ENCODE data around the gene DOCK9.

Gene DOCK9

DNA sequence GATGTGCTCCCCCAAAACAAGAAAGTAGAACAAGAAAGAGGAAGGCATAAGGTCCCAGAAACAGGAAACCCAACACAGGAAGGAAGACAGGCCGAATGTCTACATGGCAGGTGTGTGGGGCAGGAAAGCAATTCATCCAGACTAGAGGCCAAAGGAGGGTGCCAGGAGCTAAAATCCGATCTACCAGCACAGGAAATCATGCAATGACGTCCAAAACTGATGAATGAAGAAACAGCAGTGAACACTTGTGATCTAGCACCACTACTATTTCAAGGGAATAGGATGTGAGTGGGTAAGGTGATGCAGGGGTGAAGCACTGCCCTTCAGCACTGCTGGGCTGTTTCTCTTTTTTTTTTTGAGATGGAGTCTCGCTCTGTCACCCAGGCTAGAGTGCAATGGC, 59.1 kb downstream of the DOCK9 start:
- H3K4me1 ChIP-seq (ENCODE audit: insufficient read depth, low read length), result no peaks in the 10 kb centered on the region
- no peaks in the 10 kb centered on the region for H3K36me3 ChIP-seq (ENCODE audit: insufficient read depth, low read depth, low read length)
- H3K27me3 ChIP-seq (ENCODE audit: insufficient read depth, low read length), result no peaks in the 10 kb centered on the region
- H3K27ac ChIP-seq (ENCODE audit: low read length), result no peak overlapping the region
- no peak overlapping the region for H3K4me3 ChIP-seq (ENCODE audit: low read length)
- H3K9me3 ChIP-seq (ENCODE audit: insufficient read depth, low read depth, low read length), result no peaks in the 10 kb centered on the region
- H3K9ac ChIP-seq (ENCODE audit: low read depth, low read length), result no peak overlapping the region

DNA sequence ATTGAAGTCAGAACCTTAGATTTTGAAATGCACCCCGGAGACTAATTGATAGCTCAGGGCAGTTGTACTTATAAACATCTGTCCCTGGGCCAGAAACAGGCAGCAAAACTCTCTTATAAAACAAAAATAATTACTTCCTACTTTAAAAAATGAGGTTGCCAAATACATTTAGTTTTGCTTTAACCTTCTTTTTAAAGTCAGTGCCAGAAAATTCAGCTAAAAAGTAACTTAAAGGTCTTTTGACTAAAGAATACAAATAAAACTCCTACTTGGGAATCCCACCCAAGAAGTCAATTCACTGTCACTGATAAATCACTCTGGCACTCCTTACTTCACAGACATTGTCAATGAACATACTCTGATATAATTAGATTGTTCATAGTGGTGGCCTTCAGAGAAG, 60.7 kb downstream of the DOCK9 start:
- Histone ChIP-seq H3K36me3 (ENCODE audit: insufficient read depth, low read depth, low read length) (no peaks in the 10 kb centered on the region), H3K9me3 (ENCODE audit: insufficient read depth, low read depth, low read length) (no peaks in the 10 kb centered on the region), H3K27me3 (ENCODE audit: insufficient read depth, low read length) (no peaks in the 10 kb centered on the region), H3K27ac (ENCODE audit: low read length) (no peak overlapping the region), H3K4me3 (ENCODE audit: low read length) (no peak overlapping the region), H3K9ac (ENCODE audit: low read depth, low read length) (no peak overlapping the region), H3K4me1 (ENCODE audit: insufficient read depth, low read length) (no peaks in the 10 kb centered on the region)

DNA sequence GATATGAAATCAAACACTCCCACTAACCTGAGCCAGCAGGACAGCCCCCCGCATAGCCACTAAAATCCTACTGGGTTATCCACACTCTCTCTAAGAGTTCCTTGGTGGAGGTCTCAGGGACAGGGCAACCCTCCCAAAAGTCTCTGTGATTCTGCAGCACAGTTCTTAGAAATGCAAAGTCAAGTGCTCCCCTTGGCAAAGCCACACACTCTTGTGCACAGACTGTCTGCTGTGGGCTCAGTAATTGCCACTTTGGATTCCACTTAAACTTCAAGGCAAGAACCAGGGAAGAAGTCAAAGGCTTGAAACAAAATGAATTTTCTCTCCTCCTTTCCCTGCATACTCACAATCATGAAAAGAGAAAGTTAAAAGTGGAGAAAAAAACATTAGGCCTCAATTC, 61.5 kb downstream of the DOCK9 start:
- Histone ChIP-seq H3K36me3 (ENCODE audit: insufficient read depth, low read depth, low read length) (no peaks in the 10 kb centered on the region), H3K9ac (ENCODE audit: low read depth, low read length) (no peak overlapping the region), H3K27me3 (ENCODE audit: insufficient read depth, low read length) (no peaks in the 10 kb centered on the region), H3K4me3 (ENCODE audit: low read length) (no peak overlapping the region), H3K4me1 (ENCODE audit: insufficient read depth, low read length) (no peaks in the 10 kb centered on the region), H3K9me3 (ENCODE audit: insufficient read depth, low read depth, low read length) (no peaks in the 10 kb centered on the region), H3K27ac (ENCODE audit: low read length) (no peak overlapping the region)

DNA sequence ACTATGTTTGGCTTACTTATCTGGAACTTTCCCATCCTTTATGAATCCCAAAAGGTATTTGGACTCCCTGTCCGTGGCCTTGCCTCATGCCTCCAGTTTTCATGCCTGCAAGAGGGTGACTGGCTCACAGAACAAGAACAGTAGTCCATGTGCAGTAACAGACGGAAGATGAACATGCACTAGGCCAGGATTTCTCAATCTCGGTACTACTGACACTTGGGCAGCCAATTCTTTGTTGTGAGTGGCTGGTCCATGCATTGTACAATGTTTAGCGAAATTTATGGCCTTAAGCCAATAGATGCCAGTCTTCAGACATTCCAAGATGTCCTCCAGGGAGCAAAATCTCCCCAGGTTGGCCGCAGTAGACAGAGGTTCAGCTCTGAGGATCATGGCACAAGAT, 61.9 kb downstream of the DOCK9 start:
- no peak overlapping the region for H3K4me3 ChIP-seq (ENCODE audit: low read length)
- H3K27ac ChIP-seq (ENCODE audit: low read length), result no peak overlapping the region
- no peaks in the 10 kb centered on the region for H3K9me3 ChIP-seq (ENCODE audit: insufficient read depth, low read depth, low read length)
- H3K9ac ChIP-seq (ENCODE audit: low read depth, low read length), result no peak overlapping the region
- no peaks in the 10 kb centered on the region for H3K4me1 ChIP-seq (ENCODE audit: insufficient read depth, low read length)
- H3K27me3 ChIP-seq (ENCODE audit: insufficient read depth, low read length), result no peaks in the 10 kb centered on the region
- no peaks in the 10 kb centered on the region for H3K36me3 ChIP-seq (ENCODE audit: insufficient read depth, low read depth, low read length)

DNA sequence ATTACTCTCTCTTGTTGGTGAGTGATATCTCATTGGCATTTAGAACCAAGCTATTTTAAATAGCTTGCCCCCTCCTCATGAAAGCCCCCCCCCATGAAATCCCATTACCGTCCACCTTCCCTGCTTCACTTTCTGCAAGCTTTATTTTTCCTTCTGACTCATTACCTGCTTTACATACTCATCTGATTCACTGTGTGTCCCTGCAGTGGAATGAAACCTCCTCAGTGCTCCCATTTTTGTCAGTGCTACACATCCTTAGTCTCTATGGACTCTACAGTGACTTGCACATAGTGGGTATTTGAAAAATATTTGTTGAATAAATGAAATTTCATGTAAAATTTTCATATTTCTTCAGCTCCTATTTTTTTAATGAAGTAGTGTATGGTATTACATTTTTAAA, 62.3 kb downstream of the DOCK9 start:
- Histone ChIP-seq H3K27me3 (ENCODE audit: insufficient read depth, low read length) (no peaks in the 10 kb centered on the region), H3K9me3 (ENCODE audit: insufficient read depth, low read depth, low read length) (no peaks in the 10 kb centered on the region), H3K4me3 (ENCODE audit: low read length) (no peak overlapping the region), H3K4me1 (ENCODE audit: insufficient read depth, low read length) (no peaks in the 10 kb centered on the region), H3K27ac (ENCODE audit: low read length) (no peak overlapping the region), H3K9ac (ENCODE audit: low read depth, low read length) (no peak overlapping the region), H3K36me3 (ENCODE audit: insufficient read depth, low read depth, low read length) (no peaks in the 10 kb centered on the region)

DNA sequence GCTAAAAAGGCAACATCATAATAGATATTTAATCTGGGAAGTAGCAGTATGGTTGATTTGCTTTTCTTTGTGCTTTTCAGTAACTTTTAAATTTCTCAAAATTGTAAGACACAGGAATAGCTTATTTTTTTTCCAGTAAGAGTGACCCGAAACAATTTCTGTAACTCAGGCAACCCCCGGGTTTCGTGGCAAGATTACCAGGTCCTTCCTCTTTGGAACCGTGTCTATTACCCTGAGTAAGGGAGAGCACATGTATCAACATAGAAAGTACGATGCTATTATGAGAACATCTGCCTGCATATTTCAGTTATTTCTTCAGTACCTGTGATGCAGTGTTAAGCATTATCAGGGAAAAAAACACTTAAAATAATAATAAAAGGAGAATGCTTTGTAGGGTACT, 64.1 kb downstream of the DOCK9 start:
- Histone ChIP-seq H3K36me3 (ENCODE audit: insufficient read depth, low read depth, low read length) (no peaks in the 10 kb centered on the region), H3K4me1 (ENCODE audit: insufficient read depth, low read length) (no peaks in the 10 kb centered on the region), H3K27me3 (ENCODE audit: insufficient read depth, low read length) (no peaks in the 10 kb centered on the region), H3K4me3 (ENCODE audit: low read length) (no peak overlapping the region), H3K27ac (ENCODE audit: low read length) (no peak overlapping the region), H3K9me3 (ENCODE audit: insufficient read depth, low read depth, low read length) (no peaks in the 10 kb centered on the region), H3K9ac (ENCODE audit: low read depth, low read length) (no peak overlapping the region)

DNA sequence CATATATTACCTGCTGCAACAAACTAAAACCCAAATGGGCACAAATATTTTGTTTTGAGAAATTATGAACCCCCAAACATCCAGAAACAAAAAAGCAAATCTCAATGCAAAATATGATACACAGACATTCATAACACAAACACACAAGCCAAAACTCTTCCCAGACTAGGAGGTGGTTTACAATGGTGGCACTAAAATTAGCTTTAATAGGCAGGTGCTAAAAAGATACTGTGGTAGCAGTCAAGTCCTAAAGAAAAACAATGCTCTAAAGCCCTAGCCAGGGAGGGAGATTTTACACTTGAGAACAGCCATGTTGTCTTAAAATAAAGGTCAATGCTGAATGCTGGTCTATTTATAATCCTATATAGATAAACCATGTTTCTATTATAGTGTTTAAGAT, 65.0 kb downstream of the DOCK9 start:
- Histone ChIP-seq H3K36me3 (ENCODE audit: insufficient read depth, low read depth, low read length) (no peaks in the 10 kb centered on the region), H3K9ac (ENCODE audit: low read depth, low read length) (no peak overlapping the region), H3K27me3 (ENCODE audit: insufficient read depth, low read length) (no peaks in the 10 kb centered on the region), H3K4me1 (ENCODE audit: insufficient read depth, low read length) (no peaks in the 10 kb centered on the region), H3K27ac (ENCODE audit: low read length) (no peak overlapping the region), H3K4me3 (ENCODE audit: low read length) (no peak overlapping the region), H3K9me3 (ENCODE audit: insufficient read depth, low read depth, low read length) (no peaks in the 10 kb centered on the region)

DNA sequence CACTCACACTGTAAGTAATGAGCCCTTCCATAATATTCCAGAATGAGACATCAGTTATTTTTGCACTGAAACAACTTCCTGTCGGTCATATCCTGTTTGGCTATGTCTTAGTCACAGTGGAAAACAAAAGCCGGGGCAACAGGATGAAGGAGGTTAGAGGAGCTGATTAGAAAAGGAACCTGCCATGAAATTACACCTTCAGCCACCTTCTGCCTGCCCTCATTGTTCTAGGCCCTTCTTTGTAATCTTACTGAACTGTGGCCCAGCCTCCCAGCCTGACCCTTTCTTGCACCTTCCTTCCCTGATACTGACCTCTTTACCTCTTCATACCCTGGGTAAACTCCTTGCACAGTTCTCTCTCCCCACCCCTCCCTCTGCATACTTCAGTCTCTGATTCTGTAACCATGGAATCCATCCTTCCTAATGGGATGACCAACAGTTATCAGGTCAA, 67.3 kb downstream of the DOCK9 start:
- H3K4me1 ChIP-seq (ENCODE audit: insufficient read depth, low read length), result no peaks in the 10 kb centered on the region
- no peaks in the 10 kb centered on the region for H3K36me3 ChIP-seq (ENCODE audit: insufficient read depth, low read depth, low read length)
- H3K4me3 ChIP-seq (ENCODE audit: low read length), result no peak overlapping the region
- no peaks in the 10 kb centered on the region for H3K9me3 ChIP-seq (ENCODE audit: insufficient read depth, low read depth, low read length)
- H3K27ac ChIP-seq (ENCODE audit: low read length), result no peak overlapping the region
- H3K27me3 ChIP-seq (ENCODE audit: insufficient read depth, low read length), result no peaks in the 10 kb centered on the region
- no peak overlapping the region for H3K9ac ChIP-seq (ENCODE audit: low read depth, low read length)

DNA sequence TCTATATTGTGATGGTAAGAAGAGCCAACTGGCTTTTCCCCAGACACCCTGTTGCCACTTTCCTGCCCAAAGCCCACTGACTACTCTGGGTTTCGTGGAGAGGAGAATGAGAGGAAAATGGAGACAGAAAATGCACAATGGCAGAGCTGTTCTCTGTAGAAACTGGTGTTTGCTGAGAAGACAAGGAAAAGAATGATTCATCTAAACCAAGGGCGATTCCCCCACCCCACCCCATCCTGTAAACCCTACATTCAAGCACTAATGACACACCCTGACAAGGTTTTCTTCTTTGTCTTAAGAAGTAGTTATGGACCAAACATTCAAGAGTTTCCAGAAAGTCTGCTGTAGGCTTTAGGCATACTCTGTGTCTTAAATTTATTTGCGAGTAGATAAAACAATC, 68.8 kb downstream of the DOCK9 start:
- Histone ChIP-seq H3K27ac (ENCODE audit: low read length) (no peak overlapping the region), H3K9ac (ENCODE audit: low read depth, low read length) (no peak overlapping the region), H3K4me3 (ENCODE audit: low read length) (no peak overlapping the region)

DNA sequence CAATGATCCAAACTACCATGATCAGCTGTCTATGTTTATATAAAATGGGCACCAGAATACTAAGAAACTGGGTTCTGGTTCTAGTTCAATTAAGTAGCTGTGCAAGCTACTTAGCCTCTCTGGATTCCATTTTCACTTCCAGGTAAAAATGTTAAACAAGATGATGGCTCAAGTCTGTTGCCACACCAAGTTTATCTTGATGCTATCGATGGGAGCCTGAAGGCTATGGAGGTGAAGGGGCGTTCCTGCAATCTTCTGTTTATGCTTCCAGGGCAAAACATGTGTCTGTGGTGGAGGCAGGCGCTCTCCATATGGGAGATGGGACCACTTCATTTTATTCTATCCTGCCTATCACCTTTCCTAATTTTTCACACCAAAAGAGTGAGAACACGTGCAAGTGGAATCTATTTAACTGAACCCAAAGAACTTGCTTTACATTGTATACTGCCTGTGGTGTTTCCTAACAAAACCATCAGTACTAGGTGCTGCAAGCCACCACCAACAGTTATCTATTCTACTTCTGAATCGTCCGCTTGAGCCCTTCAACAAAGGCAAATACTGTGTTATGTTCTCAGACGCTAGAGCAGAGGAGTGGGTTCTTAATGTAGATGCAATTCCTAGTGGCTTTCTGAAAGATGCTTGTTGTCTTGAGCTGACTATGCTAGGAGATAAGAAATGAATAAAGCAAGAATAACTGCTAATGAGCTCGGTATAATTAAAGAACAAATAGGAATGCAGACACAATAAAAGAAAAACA, 70.9 kb downstream of the DOCK9 start:
- Histone ChIP-seq H3K4me1 (ENCODE audit: insufficient read depth, low read length) (no peaks in the 10 kb centered on the region), H3K27ac (ENCODE audit: low read length) (no peak overlapping the region), H3K27me3 (ENCODE audit: insufficient read depth, low read length) (no peaks in the 10 kb centered on the region), H3K9ac (ENCODE audit: low read depth, low read length) (no peak overlapping the region), H3K9me3 (ENCODE audit: insufficient read depth, low read depth, low read length) (no peaks in the 10 kb centered on the region), H3K4me3 (ENCODE audit: low read length) (no peak overlapping the region), H3K36me3 (ENCODE audit: insufficient read depth, low read depth, low read length) (no peaks in the 10 kb centered on the region)

More for the DNA sequence above, 68.8 kb downstream of the DOCK9 start:
- Histone ChIP-seq H3K4me1 (ENCODE audit: insufficient read depth, low read length) (no peaks in the 10 kb centered on the region), H3K36me3 (ENCODE audit: insufficient read depth, low read depth, low read length) (no peaks in the 10 kb centered on the region), H3K9me3 (ENCODE audit: insufficient read depth, low read depth, low read length) (no peaks in the 10 kb centered on the region), H3K27me3 (ENCODE audit: insufficient read depth, low read length) (no peaks in the 10 kb centered on the region)

DNA sequence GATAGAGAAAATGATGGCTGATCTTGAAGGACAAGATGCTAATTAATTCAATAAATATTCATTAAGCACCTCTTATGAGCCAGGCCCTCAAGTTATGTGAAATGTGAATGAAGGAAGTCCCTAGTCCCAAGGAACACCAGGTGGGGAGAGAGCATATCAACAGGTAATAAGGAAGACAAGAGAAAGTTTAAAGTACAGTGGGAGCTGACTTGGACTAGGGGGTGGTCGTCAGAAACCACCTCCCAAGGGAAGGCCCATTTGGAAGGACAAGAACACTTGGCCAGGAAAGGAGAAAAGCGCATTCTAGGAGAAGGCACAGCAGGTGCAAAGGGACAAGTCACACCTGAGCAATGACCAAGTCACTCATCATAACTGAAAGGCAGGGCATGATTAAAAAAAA, 72.7 kb downstream of the DOCK9 start:
- no peaks in the 10 kb centered on the region for H3K4me1 ChIP-seq (ENCODE audit: insufficient read depth, low read length)
- no peaks in the 10 kb centered on the region for H3K9me3 ChIP-seq (ENCODE audit: insufficient read depth, low read depth, low read length)
- H3K27me3 ChIP-seq (ENCODE audit: insufficient read depth, low read length), result no peaks in the 10 kb centered on the region
- H3K4me3 ChIP-seq (ENCODE audit: low read length), result no peak overlapping the region
- no peak overlapping the region for H3K9ac ChIP-seq (ENCODE audit: low read depth, low read length)
- no peak overlapping the region for H3K27ac ChIP-seq (ENCODE audit: low read length)
- no peaks in the 10 kb centered on the region for H3K36me3 ChIP-seq (ENCODE audit: insufficient read depth, low read depth, low read length)

DNA sequence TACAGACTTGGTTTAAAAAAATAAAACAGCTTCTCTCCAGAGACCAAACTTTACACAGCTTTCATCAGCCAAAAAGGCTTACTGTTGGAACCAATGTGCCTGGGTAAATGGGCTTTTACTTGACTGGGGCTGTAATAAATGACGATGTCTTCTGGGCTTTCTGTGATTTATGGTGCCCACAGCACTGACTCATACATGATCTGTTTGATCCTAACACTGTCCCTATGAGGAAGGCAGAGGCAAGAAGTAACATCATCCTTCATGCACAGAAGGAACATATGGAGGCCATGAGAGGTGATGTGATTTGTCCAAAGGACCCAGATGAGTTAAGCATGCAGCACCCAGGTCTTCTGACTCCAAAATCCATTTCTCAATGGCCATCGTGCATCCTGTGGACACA, 77.4 kb downstream of the DOCK9 start:
- H3K9me3 ChIP-seq (ENCODE audit: insufficient read depth, low read depth, low read length), result no peaks in the 10 kb centered on the region
- no peaks in the 10 kb centered on the region for H3K36me3 ChIP-seq (ENCODE audit: insufficient read depth, low read depth, low read length)
- no peak overlapping the region for H3K9ac ChIP-seq (ENCODE audit: low read depth, low read length)

More for the DNA sequence above, 77.4 kb downstream of the DOCK9 start:
- Histone ChIP-seq H3K4me3 (ENCODE audit: low read length) (no peak overlapping the region), H3K27me3 (ENCODE audit: insufficient read depth, low read length) (no peaks in the 10 kb centered on the region), H3K4me1 (ENCODE audit: insufficient read depth, low read length) (no peaks in the 10 kb centered on the region), H3K27ac (ENCODE audit: low read length) (no peak overlapping the region)
